ENCODE measurements around the gene NPHS1. TPM values are rescaled to one million over a fixed set of nuclear protein-coding genes. Genes with fewer than 3 reads are reported as not detected.
"Not testable (repeated sequence)": the region's sequence is repeated elsewhere in the genome, so short reads cannot be mapped to it uniquely, and the experiment has no call there.

The NPHS1 gene
- total and polyA plus RNA-seq, 3 donors from 2014 or later, result 1.8 to 3.8 (median 2.7) TPM

GRCh38 chr19:35797663-35798062 lies 54.6 kb downstream of the NPHS1 start:
- no peak overlapping the region for H3K27ac ChIP-seq
- DNase-seq, result peak; percentile 40
- H3K27me3 ChIP-seq, result no peaks in the 10 kb centered on the region
- intact Hi-C loops (cut with DNase I; ENCODE audit: low total_unique reads), result no loop called here
- no peaks in the 10 kb centered on the region for H3K36me3 ChIP-seq (ENCODE audit: low read depth, missing control alignments)
- H3K4me3 ChIP-seq, result peak overlapping the region in 1 of 2 donors; percentile 4
- TF ChIP-seq CTCF (IDR thresholded peaks at IDR 0.05), result no peak
- no peak for TF ChIP-seq POLR2A (IDR thresholded peaks at IDR 0.05)
- H3K4me1 ChIP-seq, result no peaks in the 10 kb centered on the region
- no peaks in the 10 kb centered on the region for H3K9me3 ChIP-seq
- 6 to 21% methylated on average over 2 to 15 of the region's 15 CpGs for WGBS, 2 donors

- intact Hi-C loops (cut with DNase I; ENCODE audit: low total_unique reads), result no loop called here
- Histone ChIP-seq H3K9me3 (no peaks in the 10 kb centered on the region), H3K36me3 (ENCODE audit: low read depth, missing control alignments) (no peaks in the 10 kb centered on the region), H3K4me1 (no peaks in the 10 kb centered on the region), H3K4me3 (peak overlapping the region in 1 of 2 donors; percentile 4), H3K27ac (no peak overlapping the region), H3K27me3 (no peaks in the 10 kb centered on the region)
- 8 to 17% methylated on average over 37 to 39 of the region's 39 CpGs for WGBS, 2 donors
- TF ChIP-seq POLR2A (IDR thresholded peaks at IDR 0.05), result no peak
- DNase-seq, result no peak
Measured at GRCh38 chr19:35796645-35797542, 55.4 kb downstream of the NPHS1 start.

- H3K4me3 ChIP-seq; H3K9me3 ChIP-seq; H3K36me3 ChIP-seq (ENCODE audit: low read depth, missing control alignments); intact Hi-C loops (cut with DNase I; ENCODE audit: low total_unique reads); DNase-seq; H3K27ac ChIP-seq; H3K27me3 ChIP-seq; H3K4me1 ChIP-seq: not testable (repeated sequence)
- WGBS, 2 donors, result 93 to 100% methylated on average over 1 of the region's 1 CpG
Measured at GRCh38 chr19:35795564-35795963, 56.7 kb downstream of the NPHS1 start.

- 83 to 89% methylated on average over 7 of the region's 7 CpGs for WGBS, 2 donors
- Histone ChIP-seq H3K9me3 (no peaks in the 10 kb centered on the region), H3K27ac (no peak overlapping the region), H3K4me1 (no peaks in the 10 kb centered on the region), H3K27me3 (no peaks in the 10 kb centered on the region), H3K36me3 (ENCODE audit: low read depth, missing control alignments) (no peaks in the 10 kb centered on the region), H3K4me3 (no peak overlapping the region)
- TF ChIP-seq CTCF (IDR thresholded peaks at IDR 0.05), result no peak
- no peak for TF ChIP-seq POLR2A (IDR thresholded peaks at IDR 0.05)
- intact Hi-C loops (cut with DNase I; ENCODE audit: low total_unique reads), result no loop called here
- DNase-seq, result no peak
Measured at GRCh38 chr19:35793381-35794165, 58.7 kb downstream of the NPHS1 start.

- H3K36me3 ChIP-seq (ENCODE audit: low read depth, missing control alignments), result no peaks in the 10 kb centered on the region
- no peaks in the 10 kb centered on the region for H3K27me3 ChIP-seq
- intact Hi-C loops (cut with DNase I; ENCODE audit: low total_unique reads), result no loop called here
- no peak overlapping the region for H3K4me3 ChIP-seq
- no peaks in the 10 kb centered on the region for H3K4me1 ChIP-seq
- 82 to 83% methylated on average over 7 to 8 of the region's 8 CpGs for WGBS, 2 donors
- H3K27ac ChIP-seq, result no peak overlapping the region
- no peaks in the 10 kb centered on the region for H3K9me3 ChIP-seq
- no peak for DNase-seq
- no peak for TF ChIP-seq CTCF (IDR thresholded peaks at IDR 0.05)
- no peak for TF ChIP-seq POLR2A (IDR thresholded peaks at IDR 0.05)
Measured at GRCh38 chr19:35792888-35793287, 59.4 kb downstream of the NPHS1 start.

Measured in testis (tissue), 3 donors.